ENCODE results near the gene C22orf23.

Gene C22orf23

DNA sequence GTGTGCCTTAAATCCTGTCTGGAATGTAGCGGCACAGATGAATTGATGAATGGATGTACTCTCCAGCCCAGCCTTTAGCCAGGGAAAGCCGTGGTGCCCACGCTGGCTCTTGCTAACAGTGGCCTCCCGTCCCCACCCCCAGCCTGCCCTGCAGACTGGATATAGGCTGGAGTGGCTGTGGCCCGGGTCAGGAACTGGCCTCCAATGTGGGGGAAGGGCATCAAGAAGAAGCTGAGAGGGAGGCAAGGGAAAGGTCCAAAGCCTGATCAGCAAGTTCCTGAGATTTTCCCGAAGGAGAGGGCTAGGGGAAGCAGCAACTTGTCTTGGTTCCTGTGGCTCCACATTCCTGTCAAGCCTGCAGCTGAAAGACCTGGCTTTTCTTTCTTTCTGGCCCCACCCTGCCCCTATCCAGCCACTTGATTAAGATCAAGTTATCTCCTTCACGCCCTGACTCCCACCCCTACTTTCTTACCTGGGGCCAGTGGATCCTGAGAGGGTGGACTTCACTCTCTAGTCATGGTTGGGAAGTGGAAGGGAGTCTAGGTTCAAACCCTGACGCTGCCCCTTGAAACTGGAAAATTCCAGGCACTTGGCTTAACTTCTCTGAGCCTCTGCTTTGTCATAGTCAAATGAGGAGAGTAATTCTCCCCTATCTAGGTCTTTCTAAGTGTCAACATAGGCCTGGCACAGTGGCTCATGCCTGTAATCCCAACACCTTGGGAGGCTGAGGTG is 58.3 kb downstream of the C22orf23 start:
- DNase-seq = no peak

- no peak for DNase-seq
These were observed 59.8 kb downstream of the C22orf23 start for GRCh38 chr22:37893583-37893983.
